Measurements from ENCODE around the gene ANKRD36B.
"Not testable (repeated sequence)": the region's sequence is repeated elsewhere in the genome, so short reads cannot be mapped to it uniquely, and the experiment has no call there.

GRCh38 chr2:97525904-97526303 is 63.8 kb downstream of the ANKRD36B start:
- TF ChIP-seq POLR2A, CTCF, POLR2AphosphoS5 (IDR thresholded peaks at IDR 0.05): not testable (repeated sequence)

Data from breast epithelium (tissue), 3 donors.